Epithelial cell of proximal tubule (primary cell): ENCODE data around the gene FBLN1. TPM values are rescaled to one million over a fixed set of nuclear protein-coding genes. Genes with fewer than 3 reads are reported as not detected.

ENCODE experiments used
- DNase-seq: peaks from one replicate; pipeline ENCODE4 v3.0.0-alpha.2; 2011; ENCODE audit warnings: low read depth
- H3K4me3 ChIP-seq: 2 replicates; pipeline ENCODE4 v1.5.1; 2011; ENCODE audit warnings: low read depth, mild to moderate bottlenecking, low read length
- CTCF ChIP-seq: conservative IDR thresholded peaks from 2 replicates; pipeline ENCODE4 v1.5.1; 2012; ENCODE audit warnings: low read depth, mild to moderate bottlenecking, low read length
- total RNA-seq: library from RNA; depleted of rRNA; stranded (reverse); fragments of >200 nt; gene quantifications from 2 replicates; pipeline ENCODE4 v1.2.3, GENCODE V29; 2015

The FBLN1 gene
- total RNA-seq, 1 donor from 2014 or later, result 58.5 TPM

- H3K4me3 ChIP-seq, result no peak overlapping the region
- no peak for DNase-seq
- TF ChIP-seq CTCF, result no peak
These were observed 25.4 kb downstream of the FBLN1 start for GRCh38 chr22:45528046-45528445.

- no peak for TF ChIP-seq CTCF
- no peak for DNase-seq
- no peak overlapping the region for H3K4me3 ChIP-seq
These were observed 26.4 kb downstream of the FBLN1 start for GRCh38 chr22:45529105-45529504.

- no peak overlapping the region for H3K4me3 ChIP-seq
- no peak for DNase-seq
- no peak for TF ChIP-seq CTCF
These were observed 27.4 kb downstream of the FBLN1 start for GRCh38 chr22:45529971-45530575.

- no peak overlapping the region for H3K4me3 ChIP-seq
- no peak for DNase-seq
- TF ChIP-seq CTCF, result no peak
These were observed 29.0 kb downstream of the FBLN1 start for GRCh38 chr22:45531441-45532234.

GRCh38 chr22:45532235-45532631 is 29.6 kb downstream of the FBLN1 start:
- no peak for DNase-seq
- no peak for TF ChIP-seq CTCF

GRCh38 chr22:45533703-45534102 is 31.0 kb downstream of the FBLN1 start:
- no peak for TF ChIP-seq CTCF
- DNase-seq, result no peak
- no peak overlapping the region for H3K4me3 ChIP-seq

More at GRCh38 chr22:45532235-45532631, 29.6 kb downstream of the FBLN1 start:
- H3K4me3 ChIP-seq, result no peak overlapping the region
